T47D (cell line): ENCODE results near the gene SBF2.

Source experiments
- DNase-seq, 2 experiments: peaks; one replicate each; pipeline versions ENCODE4 v3.0.0 to v3.0.0-alpha.2; 2011 to 2012; ENCODE audit warnings: low read depth in 1 of 2, low spot score in 1 of 2
- JUND ChIP-seq: IDR thresholded peaks from 2 replicates; pipeline ENCODE4 v1.6.1; 2012; ENCODE audit warnings: low read depth
- in situ Hi-C: cut with HindIII; loops from 2 replicates; pipeline ENCODE4 v1.10.0; 2016; ENCODE audit warnings: low sequenced_read_pairs, low pct_unique_long_range_greater_than_20kb

Gene SBF2

DNA sequence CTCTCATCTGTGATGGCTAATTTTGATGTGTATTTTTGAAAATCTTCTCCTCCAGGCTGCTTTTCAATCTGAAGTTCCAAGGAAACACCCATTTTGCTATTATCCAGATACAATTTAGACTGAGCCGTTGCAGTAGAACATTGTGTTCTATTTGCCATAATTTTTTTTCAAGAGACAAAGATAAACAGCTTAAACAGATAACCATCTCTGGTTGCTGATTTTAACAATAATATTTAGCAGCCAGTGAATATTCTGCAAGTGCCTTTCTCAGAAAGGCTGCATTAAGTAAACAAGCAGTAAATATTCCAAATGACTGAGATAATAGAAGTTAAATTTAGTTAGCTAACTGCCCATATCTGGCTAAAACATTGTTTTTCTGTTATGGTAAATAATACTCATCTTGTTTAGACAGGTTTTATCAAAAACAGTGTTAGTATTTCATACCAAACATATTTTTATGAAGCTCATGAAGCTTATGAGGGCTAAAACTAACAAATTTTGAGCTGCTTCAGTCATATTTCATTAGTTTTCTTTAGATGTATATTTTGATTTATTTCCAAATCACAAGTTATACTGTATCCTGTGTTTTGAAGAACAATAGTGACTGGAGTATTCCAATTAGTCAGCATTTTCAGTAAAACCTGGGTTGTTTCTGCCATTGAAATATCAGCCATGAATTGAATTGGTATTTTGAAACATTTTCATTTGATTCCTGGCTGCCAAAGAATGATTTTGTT, 206.7 kb downstream of the SBF2 start:
- DNase-seq: no peak
- TF ChIP-seq JUND: no peak
- in situ Hi-C loops: no loop called here

- in situ Hi-C loops: no loop called here
- DNase-seq: no peak
These were observed 213.9 kb downstream of the SBF2 start for GRCh38 chr11:10080138-10080537.

GRCh38 chr11:10076458-10077141, 217.4 kb downstream of the SBF2 start:
- no peak for TF ChIP-seq JUND
- in situ Hi-C loops: no loop called here
- DNase-seq: peak in 1 of 2 experiments; percentile 35

More at GRCh38 chr11:10080138-10080537, 213.9 kb downstream of the SBF2 start:
- no peak for TF ChIP-seq JUND

DNA sequence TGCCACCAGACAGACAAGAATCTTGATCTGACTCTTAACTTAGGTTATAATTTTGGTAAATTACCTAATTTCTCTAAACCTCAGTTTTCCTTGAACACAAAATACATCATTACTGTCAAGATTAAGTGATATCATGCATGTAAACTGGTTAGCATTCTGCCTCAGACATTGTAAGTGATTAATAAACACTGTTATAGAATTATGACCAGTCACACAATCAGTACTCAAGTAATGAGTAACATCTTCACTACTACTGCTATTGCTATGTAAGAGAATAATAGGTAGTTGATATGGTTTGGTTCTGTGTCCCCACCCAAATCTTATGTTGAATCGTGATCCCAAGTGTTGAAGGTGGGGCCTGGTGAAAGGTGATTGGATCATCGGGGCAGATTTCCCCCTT, 218.9 kb downstream of the SBF2 start:
- TF ChIP-seq JUND: no peak
- in situ Hi-C loops: no loop called here
- no peak for DNase-seq

DNA sequence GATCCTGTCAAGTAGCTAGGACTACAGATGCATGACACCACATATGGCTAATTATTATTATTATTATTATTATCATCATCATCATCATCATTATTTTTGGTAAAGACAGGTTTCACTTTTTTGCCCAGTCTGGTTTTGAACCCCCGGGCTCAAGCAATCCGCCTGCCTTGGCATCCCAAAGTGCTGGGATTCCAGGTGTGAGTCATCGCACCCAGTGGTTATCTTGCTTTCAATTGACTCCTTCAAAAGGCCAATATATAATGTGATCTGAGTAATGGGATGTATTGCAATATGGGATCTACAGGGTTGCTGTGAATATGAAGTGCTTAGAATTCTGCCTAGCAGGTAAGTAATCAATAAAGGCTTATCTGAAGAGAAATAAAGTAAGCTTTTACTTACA, 221.2 kb downstream of the SBF2 start:
- no peak for DNase-seq
- no peak for TF ChIP-seq JUND
- in situ Hi-C loops: no loop called here

DNA sequence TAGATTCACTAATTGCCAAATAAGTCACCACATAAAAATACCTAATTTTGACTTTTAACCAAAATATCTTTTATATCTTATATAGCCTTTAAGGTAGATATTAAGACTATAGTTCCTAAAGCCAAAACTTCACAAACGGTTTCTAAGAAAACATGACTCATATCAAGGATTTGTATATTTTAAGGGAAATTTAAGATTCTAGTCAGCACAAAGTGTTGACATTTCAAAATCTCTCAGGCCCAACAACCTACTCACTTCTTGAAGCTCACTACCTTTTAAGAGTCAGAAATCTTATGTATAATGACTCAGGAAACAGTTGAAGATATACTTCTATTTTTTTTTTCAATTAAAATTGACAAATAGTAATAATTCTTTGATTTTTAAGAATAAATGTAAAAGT, 221.9 kb downstream of the SBF2 start:
- no peak for TF ChIP-seq JUND
- in situ Hi-C loops: no loop called here
- DNase-seq: no peak

- in situ Hi-C loops: no loop called here
- TF ChIP-seq JUND: no peak
- no peak for DNase-seq
These were observed 226.3 kb downstream of the SBF2 start for GRCh38 chr11:10067629-10068300.

- TF ChIP-seq JUND: no peak
- in situ Hi-C loops: no loop called here
- DNase-seq: peak in 1 of 2 experiments; percentile 42
These were observed 227.6 kb downstream of the SBF2 start for GRCh38 chr11:10066441-10066840.

- in situ Hi-C loops: no loop called here
- no peak for DNase-seq
- no peak for TF ChIP-seq JUND
These were observed 229.2 kb downstream of the SBF2 start for GRCh38 chr11:10064828-10065227.

DNA sequence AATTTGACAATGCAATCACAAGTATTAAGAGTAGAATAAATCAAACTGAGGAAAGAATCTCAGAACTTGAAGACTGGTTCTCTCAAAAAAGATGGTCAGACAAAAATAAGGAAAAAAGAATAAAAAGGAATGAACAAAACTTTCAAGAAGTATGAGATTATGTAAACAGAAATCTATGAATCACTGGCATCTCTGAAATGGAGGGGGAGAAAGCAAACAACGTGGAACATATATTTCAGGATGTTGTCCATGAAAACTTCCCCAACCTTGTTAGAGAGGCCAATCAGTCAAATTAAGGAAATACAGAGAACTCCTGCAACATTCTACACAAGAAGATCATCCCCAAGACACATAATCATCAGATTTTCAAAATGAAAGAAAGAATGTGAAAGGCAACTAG, 235.7 kb downstream of the SBF2 start:
- no peak for DNase-seq
- in situ Hi-C loops: no loop called here
- no peak for TF ChIP-seq JUND

DNA sequence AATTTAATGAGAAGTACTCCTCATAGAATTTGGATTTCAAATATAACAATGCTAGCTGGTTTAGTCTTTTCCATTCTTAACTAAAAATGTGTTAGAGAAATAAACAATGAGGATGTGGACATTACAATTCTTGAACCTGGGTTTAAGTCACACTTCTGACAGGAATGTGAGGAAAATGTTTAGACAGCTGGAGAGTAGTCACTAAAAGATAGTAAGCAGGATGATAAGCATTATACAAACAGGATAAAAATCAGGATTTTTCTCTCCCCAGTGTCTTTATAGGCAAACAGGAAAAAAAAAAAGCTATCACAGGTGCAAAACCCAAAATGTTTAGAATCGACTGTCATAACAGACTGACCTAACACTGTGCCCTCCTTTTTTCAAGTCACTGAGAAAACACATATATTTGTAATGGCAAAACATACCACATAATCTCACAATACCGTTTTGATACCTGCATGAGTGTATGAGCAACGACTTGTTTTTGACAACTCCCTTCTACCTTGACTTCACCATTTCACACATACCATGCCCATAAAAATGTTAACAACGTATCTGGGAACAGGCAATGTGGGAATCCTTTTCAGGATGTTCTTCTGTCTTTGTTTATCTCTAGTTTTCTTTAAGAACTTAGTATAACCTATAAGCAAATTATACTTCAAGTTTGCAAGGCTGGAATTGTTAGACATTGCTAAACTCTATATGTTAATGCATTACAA, 242.0 kb downstream of the SBF2 start:
- TF ChIP-seq JUND: no peak
- DNase-seq: peak in 1 of 2 experiments; percentile 61
- in situ Hi-C loops: no loop called here

DNA sequence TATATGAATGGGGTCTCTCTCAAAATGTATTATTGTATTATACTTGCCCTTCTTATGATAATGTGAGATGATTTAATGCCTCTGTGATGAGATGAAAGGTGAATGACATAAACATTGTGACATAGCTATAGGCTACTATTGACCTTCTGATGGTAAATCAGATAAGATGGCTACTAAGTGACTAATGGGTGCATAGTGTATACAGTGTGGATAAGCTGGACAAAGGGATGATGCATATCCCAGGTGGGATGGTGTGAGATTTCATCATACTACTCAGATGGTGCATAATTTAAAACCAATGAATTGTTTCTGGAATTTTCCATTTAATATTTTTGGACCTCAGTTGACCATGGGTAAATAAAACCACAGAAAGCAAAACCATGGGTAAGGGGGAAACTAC, 243.5 kb downstream of the SBF2 start:
- TF ChIP-seq JUND: peak; percentile 67; the same call in 1 of the 2 replicates
- peak in 1 of 2 experiments; percentile 69 for DNase-seq
- in situ Hi-C loops: no loop called here
